Measurements from ENCODE around the gene MIPOL1. TPM values are rescaled to one million over a fixed set of nuclear protein-coding genes. Genes with fewer than 3 reads are reported as not detected.

The MIPOL1 gene
- total and polyA plus RNA-seq, 2 of the 13 experiments (the other 11 are each of a cell fraction or from before 2014, with no cell fraction given), result 8.6 to 34.2 TPM

DNA sequence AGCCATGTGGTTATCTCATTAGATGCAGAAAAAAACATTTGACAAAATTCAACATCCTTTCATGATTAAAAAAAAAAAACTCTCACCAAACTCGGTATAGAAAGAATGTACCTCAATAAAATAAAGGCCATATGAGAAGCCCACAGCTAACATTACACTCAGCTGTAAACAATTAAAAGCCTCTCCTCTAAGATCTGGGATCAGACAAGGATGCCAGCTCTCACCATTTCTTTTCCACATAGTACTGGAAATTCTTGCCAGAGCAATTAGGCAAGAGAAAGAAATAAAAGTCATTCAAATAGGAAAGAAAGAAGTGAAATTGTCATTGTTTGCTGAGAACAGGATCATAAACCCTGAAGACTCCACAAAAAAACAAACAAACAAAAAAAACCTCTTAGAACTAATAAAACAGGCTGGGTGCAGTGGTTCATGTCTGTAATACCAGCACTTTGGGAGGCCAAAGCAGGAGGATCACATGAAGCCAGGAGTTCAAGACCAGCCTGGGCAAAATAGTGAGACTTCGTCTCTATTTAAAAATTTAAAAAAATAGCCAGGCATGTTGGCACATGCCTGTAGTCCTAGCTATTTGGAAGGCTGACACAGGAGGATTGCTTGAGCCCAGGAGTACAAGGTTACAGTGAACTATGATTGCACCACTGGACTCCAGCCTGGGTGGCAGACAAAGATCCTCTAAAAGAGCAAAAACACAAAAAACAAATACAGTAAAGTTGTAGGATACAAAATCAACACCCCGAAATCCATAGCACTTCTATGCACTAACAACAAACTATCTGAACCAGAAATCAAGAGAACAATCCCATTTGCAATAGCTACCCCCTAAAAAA is 282.9 kb downstream of the MIPOL1 start (continued):
- no peak for TF ChIP-seq ZNF407 (CRISPR knock-in tag; IDR thresholded peaks at IDR 0.05; ENCODE audit: not compliant biosample characterization)
- no peak for TF ChIP-seq U2AF1 (optimal IDR thresholded peaks at IDR 0.05; ENCODE audit: low read depth, low read length)
- TF ChIP-seq ZNF780A (CRISPR knock-in tag; IDR thresholded peaks at IDR 0.05), result no peak
- TF ChIP-seq HNF1B (CRISPR knock-in tag; IDR thresholded peaks at IDR 0.05), result no peak
- peak; percentile 35; the same call in 1 of the 2 replicates for TF ChIP-seq ZFY (CRISPR knock-in tag; IDR thresholded peaks at IDR 0.05)
- TF ChIP-seq KLF16 (CRISPR knock-in tag; IDR thresholded peaks at IDR 0.05), result no peak
- no peak for TF ChIP-seq MAF1 (CRISPR knock-in tag; IDR thresholded peaks at IDR 0.05; ENCODE audit: borderline replicate concordance)
- TF ChIP-seq USF2 (IDR thresholded peaks at IDR 0.05; ENCODE audit: low read depth, low read length), result no peak
- no peak for TF ChIP-seq USF2 (CRISPR knock-in tag; IDR thresholded peaks at IDR 0.05; ENCODE audit: borderline replicate concordance)
- TF ChIP-seq ETV6 (CRISPR knock-in tag; conservative IDR thresholded peaks at IDR 0.05), result no peak
- 0 out of 2 replicates have a peak, but pooled peaks have one; percentile 43 for TF ChIP-seq ZSCAN20 (CRISPR knock-in tag; IDR thresholded peaks at IDR 0.05; ENCODE audit: borderline replicate concordance)
- TF ChIP-seq ZNF773 (CRISPR knock-in tag; IDR thresholded peaks at IDR 0.05; ENCODE audit: borderline replicate concordance), result no peak
- TF ChIP-seq MAZ (IDR thresholded peaks at IDR 0.05; ENCODE audit: borderline replicate concordance, low read depth, low read length), result no peak
- no peak for TF ChIP-seq MAZ (CRISPR knock-in tag; IDR thresholded peaks at IDR 0.05; ENCODE audit: low read depth)
- no peak for TF ChIP-seq PHB2 (IDR thresholded peaks at IDR 0.05; ENCODE audit: partially characterized antibody)
